Caco-2 (cell line): Measurements from ENCODE around the gene IL34. TPM values are rescaled to one million over a fixed set of nuclear protein-coding genes. Genes with fewer than 3 reads are reported as not detected.

Experiments used
- BruUV-seq: library from RNA; stranded (reverse); fragments of 400-500 nt; replicated peaks from 2 replicates; lab custom pipeline; 2021; lab: Mats Ljungman, UMichigan
- CTCF ChIA-PET: fragments of 300-600 bp; sonication (Branson Sonifier 250); formaldehyde crosslinking; loops from one replicate; lab custom pipeline; 2022; ENCODE audit warnings: antibody characterized with exemption; lab: Charles Lee
- POLR2A ChIA-PET: fragments of 300-600 bp; sonication (Branson Sonifier 250); formaldehyde crosslinking; loops from one replicate; lab custom pipeline; 2022; ENCODE audit warnings: antibody characterized with exemption; lab: Charles Lee
- DNase-seq, 2 experiments: peaks; one replicate each; pipeline versions ENCODE4 v3.0.0 to v3.0.0-alpha.2; 2020 to 2022
- H3K27me3 ChIP-seq: replicated peaks from 2 replicates; pipeline ENCODE4 v1.6.0; 2011; ENCODE audit warnings: low read length; ENCODE audit not compliant: control insufficient read depth, insufficient read depth
- H3K36me3 ChIP-seq: 2 replicates; pipeline ENCODE4 v1.5.1; 2011; ENCODE audit warnings: low read length; ENCODE audit not compliant: control insufficient read depth, insufficient read depth
- H3K4me1 ChIP-seq: fragments of 250-450 bp; sonication (Bioruptor Pico); 2 replicates; pipeline ENCODE4 v1.5.1; 2020; ENCODE audit warnings: mild to moderate bottlenecking
- H3K4me3 ChIP-seq: 2 replicates; pipeline ENCODE4 v1.5.1; 2011; ENCODE audit warnings: low read depth, mild to moderate bottlenecking, control low read depth, low read length
- H3K9me3 ChIP-seq: fragments of 250-450 bp; sonication (Bioruptor Pico); 2 replicates; pipeline ENCODE4 v1.5.1; 2020; ENCODE audit warnings: mild to moderate bottlenecking, moderate library complexity
- H3K27ac Mint-ChIP-seq: one replicate; pipeline ENCODE4 v1.8.0; 2022; ENCODE audit warnings: mixed read lengths; ENCODE audit not compliant: unreplicated experiment
- H3K27me3 Mint-ChIP-seq: one replicate; pipeline ENCODE4 v1.8.0; 2022; ENCODE audit warnings: mixed read lengths; ENCODE audit not compliant: insufficient read depth, unreplicated experiment
- H3K36me3 Mint-ChIP-seq: one replicate; pipeline ENCODE4 v1.8.0; 2022; ENCODE audit warnings: mild to moderate bottlenecking, mixed read lengths; ENCODE audit not compliant: insufficient read depth, unreplicated experiment
- H3K4me1 Mint-ChIP-seq: one replicate; pipeline ENCODE4 v1.8.0; 2022; ENCODE audit warnings: low read depth, mixed read lengths; ENCODE audit not compliant: unreplicated experiment
- H3K4me3 Mint-ChIP-seq: one replicate; pipeline ENCODE4 v1.8.0; 2022; ENCODE audit warnings: mild to moderate bottlenecking, moderate library complexity, mixed read lengths; ENCODE audit not compliant: unreplicated experiment
- H3K9me3 Mint-ChIP-seq: one replicate; pipeline ENCODE4 v1.8.0; 2022; ENCODE audit warnings: mixed read lengths; ENCODE audit not compliant: unreplicated experiment
- CTCF ChIP-seq, 2 experiments: fragments of 200-600 bp in 1 of 2; IDR thresholded peaks; 1 replicate in 1 of 2; 2 replicates in 1 of 2; pipeline versions ENCODE4 v1.5.1 to v1.8.0; 2011 to 2022; ENCODE audit warnings: antibody characterized with exemption in 1 of 2, control low read depth in 1 of 2, inconsistent platforms in 1 of 2, low read depth in 1 of 2, low read length in 1 of 2, mild to moderate bottlenecking in 1 of 2, moderate library complexity in 1 of 2; ENCODE audit not compliant: insufficient read depth in 1 of 2, severe bottlenecking in 1 of 2, unreplicated experiment in 1 of 2
- intact Hi-C: fragments of 100-400 bp; cut with micrococcal nuclease; formaldehyde crosslinking; loops from one replicate; pipeline ENCODE4 v1.10.0; 2022; ENCODE audit not compliant: unreplicated experiment
- total RNA-seq: library from RNA; stranded (reverse); gene quantifications from 2 replicates; pipeline ENCODE4 v1.2.3, GENCODE V29; 2022

Gene IL34
- total RNA-seq, 1 experiment from 2014 or later, result 0.50 TPM

- H3K9me3 Mint-ChIP-seq, result no peaks in the 10 kb centered on the region
- ChIA-PET CTCF (no interaction called here), POLR2A (no interaction called here)
- no peak for DNase-seq
- Histone ChIP-seq H3K9me3 (no peaks in the 10 kb centered on the region), H3K36me3 (no peaks in the 10 kb centered on the region; the same call in 1 of the 2 replicates), H3K27me3 (no peaks in the 10 kb centered on the region), H3K4me3 (no peak overlapping the region), H3K4me1 (peaks cover 50% of the 10 kb centered on the region)
- peak overlapping the region; percentile 39 for H3K27ac Mint-ChIP-seq
- peaks cover 51% of the 10 kb centered on the region for H3K4me1 Mint-ChIP-seq
- BruUV-seq, result no TSS peak
- H3K4me3 Mint-ChIP-seq, result no peak overlapping the region
- peaks cover 40% of the 10 kb centered on the region for H3K36me3 Mint-ChIP-seq
- intact Hi-C loops, result no loop called here
- no peak for TF ChIP-seq CTCF (IDR thresholded peaks at IDR 0.05; ENCODE audit: insufficient read depth in 1 of 2, low read depth in 1 of 2, low read length in 1 of 2, severe bottlenecking in 1 of 2, unreplicated experiment in 1 of 2)
- no peaks in the 10 kb centered on the region for H3K27me3 Mint-ChIP-seq
Observed at GRCh38 chr16:70691223-70692129, 45.1 kb downstream of the IL34 start.

- peaks cover 32% of the 10 kb centered on the region for H3K36me3 Mint-ChIP-seq
- CTCF ChIA-PET, result no interaction called here
- H3K27ac Mint-ChIP-seq, result peak overlapping the region; percentile 89
- POLR2A ChIA-PET, result no interaction called here
- Histone ChIP-seq H3K4me3 (no peak overlapping the region), H3K9me3 (no peaks in the 10 kb centered on the region), H3K4me1 (peaks cover 44% of the 10 kb centered on the region), H3K27me3 (no peaks in the 10 kb centered on the region), H3K36me3 (no peaks in the 10 kb centered on the region; the same call in 1 of the 2 replicates)
- H3K4me3 Mint-ChIP-seq, result no peak overlapping the region
- no peak for DNase-seq
- intact Hi-C loops, result no loop called here
- no peaks in the 10 kb centered on the region for H3K27me3 Mint-ChIP-seq
- H3K4me1 Mint-ChIP-seq, result peaks cover 44% of the 10 kb centered on the region
- no peaks in the 10 kb centered on the region for H3K9me3 Mint-ChIP-seq
- no TSS peak for BruUV-seq
- no peak for TF ChIP-seq CTCF (IDR thresholded peaks at IDR 0.05; ENCODE audit: insufficient read depth in 1 of 2, low read depth in 1 of 2, low read length in 1 of 2, severe bottlenecking in 1 of 2, unreplicated experiment in 1 of 2)
Observed at GRCh38 chr16:70692130-70692872, 45.9 kb downstream of the IL34 start.

GRCh38 chr16:70692873-70693671, 46.7 kb downstream of the IL34 start:
- Histone ChIP-seq H3K4me3 (no peak overlapping the region), H3K27me3 (no peaks in the 10 kb centered on the region), H3K36me3 (no peaks in the 10 kb centered on the region; the same call in 1 of the 2 replicates), H3K4me1 (peaks cover 44% of the 10 kb centered on the region), H3K9me3 (no peaks in the 10 kb centered on the region)
- no peak for TF ChIP-seq CTCF (IDR thresholded peaks at IDR 0.05; ENCODE audit: insufficient read depth in 1 of 2, low read depth in 1 of 2, low read length in 1 of 2, severe bottlenecking in 1 of 2, unreplicated experiment in 1 of 2)
- no peak for DNase-seq
- Mint-ChIP-seq H3K4me3 (no peak overlapping the region), H3K27me3 (no peaks in the 10 kb centered on the region), H3K36me3 (peaks cover 34% of the 10 kb centered on the region), H3K9me3 (no peaks in the 10 kb centered on the region), H3K4me1 (peaks cover 39% of the 10 kb centered on the region), H3K27ac (peak overlapping the region; percentile 89)
- CTCF ChIA-PET, result no interaction called here
- POLR2A ChIA-PET, result no interaction called here
- BruUV-seq, result no TSS peak
- intact Hi-C loops, result no loop called here
